Measurements from ENCODE around the gene UBE2B. TPM values are rescaled to one million over a fixed set of nuclear protein-coding genes. Genes with fewer than 3 reads are reported as not detected.

Gene UBE2B
- total RNA-seq, 1 experiment from 2014 or later, result 132 TPM

- Mint-ChIP-seq H3K9me3 (ENCODE audit: low read depth, unreplicated experiment) (no peaks in the 10 kb centered on the region), H3K36me3 (ENCODE audit: insufficient read depth, unreplicated experiment) (peaks cover 57% of the 10 kb centered on the region), H3K4me3 (ENCODE audit: low read depth, unreplicated experiment) (no peak overlapping the region), H3K4me1 (ENCODE audit: low read depth, unreplicated experiment) (no peaks in the 10 kb centered on the region), H3K27me3 (ENCODE audit: unreplicated experiment) (no peaks in the 10 kb centered on the region), H3K27ac (ENCODE audit: unreplicated experiment) (no peak overlapping the region)
- intact Hi-C loops (cut with micrococcal nuclease; ENCODE audit: unreplicated experiment), result no loop called here
- CTCF ChIA-PET, result no interaction called here
- no TSS peak for BruUV-seq (replicated peaks)
- TF ChIP-seq, protein P1, sequence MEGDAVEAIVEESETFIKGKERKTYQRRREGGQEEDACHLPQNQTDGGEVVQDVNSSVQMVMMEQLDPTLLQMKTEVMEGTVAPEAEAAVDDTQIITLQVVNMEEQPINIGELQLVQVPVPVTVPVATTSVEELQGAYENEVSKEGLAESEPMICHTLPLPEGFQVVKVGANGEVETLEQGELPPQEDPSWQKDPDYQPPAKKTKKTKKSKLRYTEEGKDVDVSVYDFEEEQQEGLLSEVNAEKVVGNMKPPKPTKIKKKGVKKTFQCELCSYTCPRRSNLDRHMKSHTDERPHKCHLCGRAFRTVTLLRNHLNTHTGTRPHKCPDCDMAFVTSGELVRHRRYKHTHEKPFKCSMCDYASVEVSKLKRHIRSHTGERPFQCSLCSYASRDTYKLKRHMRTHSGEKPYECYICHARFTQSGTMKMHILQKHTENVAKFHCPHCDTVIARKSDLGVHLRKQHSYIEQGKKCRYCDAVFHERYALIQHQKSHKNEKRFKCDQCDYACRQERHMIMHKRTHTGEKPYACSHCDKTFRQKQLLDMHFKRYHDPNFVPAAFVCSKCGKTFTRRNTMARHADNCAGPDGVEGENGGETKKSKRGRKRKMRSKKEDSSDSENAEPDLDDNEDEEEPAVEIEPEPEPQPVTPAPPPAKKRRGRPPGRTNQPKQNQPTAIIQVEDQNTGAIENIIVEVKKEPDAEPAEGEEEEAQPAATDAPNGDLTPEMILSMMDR (IDR thresholded peaks at IDR 0.05; ENCODE audit: unreplicated experiment), result no peak
- no peak for DNase-seq
Observed at GRCh38 chr5:134394932-134395331, 23.6 kb downstream of the UBE2B start.

- intact Hi-C loops (cut with micrococcal nuclease; ENCODE audit: unreplicated experiment), result no loop called here
- H3K9me3 Mint-ChIP-seq (ENCODE audit: low read depth, unreplicated experiment), result no peaks in the 10 kb centered on the region
- H3K27ac Mint-ChIP-seq (ENCODE audit: unreplicated experiment), result no peak overlapping the region
- no peaks in the 10 kb centered on the region for H3K4me1 Mint-ChIP-seq (ENCODE audit: low read depth, unreplicated experiment)
- no peaks in the 10 kb centered on the region for H3K27me3 Mint-ChIP-seq (ENCODE audit: unreplicated experiment)
- DNase-seq, result no peak
- TF ChIP-seq, protein P1 (IDR thresholded peaks at IDR 0.05; ENCODE audit: unreplicated experiment), result no peak
- no peak overlapping the region for H3K4me3 Mint-ChIP-seq (ENCODE audit: low read depth, unreplicated experiment)
- peaks cover 46% of the 10 kb centered on the region for H3K36me3 Mint-ChIP-seq (ENCODE audit: insufficient read depth, unreplicated experiment)
- CTCF ChIA-PET, result no interaction called here
- BruUV-seq (replicated peaks), result no TSS peak
Observed at GRCh38 chr5:134396274-134396673, 24.9 kb downstream of the UBE2B start.

- no peak for DNase-seq
- Mint-ChIP-seq H3K9me3 (ENCODE audit: low read depth, unreplicated experiment) (no peaks in the 10 kb centered on the region), H3K27ac (ENCODE audit: unreplicated experiment) (peak overlapping the region; percentile 30), H3K4me3 (ENCODE audit: low read depth, unreplicated experiment) (no peak overlapping the region), H3K4me1 (ENCODE audit: low read depth, unreplicated experiment) (no peaks in the 10 kb centered on the region), H3K36me3 (ENCODE audit: insufficient read depth, unreplicated experiment) (peaks cover 43% of the 10 kb centered on the region), H3K27me3 (ENCODE audit: unreplicated experiment) (no peaks in the 10 kb centered on the region)
- TF ChIP-seq, protein P1 (IDR thresholded peaks at IDR 0.05; ENCODE audit: unreplicated experiment), result no peak
- BruUV-seq (replicated peaks), result no TSS peak
- intact Hi-C loops (cut with micrococcal nuclease; ENCODE audit: unreplicated experiment), result no loop called here
- CTCF ChIA-PET, result no interaction called here
Observed at GRCh38 chr5:134397196-134397595, 25.8 kb downstream of the UBE2B start.

- TF ChIP-seq, protein P1 (IDR thresholded peaks at IDR 0.05; ENCODE audit: unreplicated experiment), result no peak
- BruUV-seq (replicated peaks), result no TSS peak
- CTCF ChIA-PET, result no interaction called here
- peaks cover 1% of the 10 kb centered on the region for H3K4me1 Mint-ChIP-seq (ENCODE audit: low read depth, unreplicated experiment)
- intact Hi-C loops (cut with micrococcal nuclease; ENCODE audit: unreplicated experiment), result no loop called here
- no peak for DNase-seq
- no peaks in the 10 kb centered on the region for H3K27me3 Mint-ChIP-seq (ENCODE audit: unreplicated experiment)
- no peak overlapping the region for H3K4me3 Mint-ChIP-seq (ENCODE audit: low read depth, unreplicated experiment)
- no peak overlapping the region for H3K27ac Mint-ChIP-seq (ENCODE audit: unreplicated experiment)
- H3K36me3 Mint-ChIP-seq (ENCODE audit: insufficient read depth, unreplicated experiment), result peaks cover 31% of the 10 kb centered on the region
- no peaks in the 10 kb centered on the region for H3K9me3 Mint-ChIP-seq (ENCODE audit: low read depth, unreplicated experiment)
Observed at GRCh38 chr5:134398609-134399155, 27.3 kb downstream of the UBE2B start.
